HG03135 (cell line): ENCODE measurements around the gene PEX5.
"Not testable (repeated sequence)": the region's sequence is repeated elsewhere in the genome, so short reads cannot be mapped to it uniquely, and the experiment has no call there.

Experiments used
- ATAC-seq: cut with Tn5 transposase; IDR thresholded peaks from one replicate; pipeline ENCODE4 v1.9.1; 2021; ENCODE audit warnings: mild to moderate bottlenecking, moderate library complexity; ENCODE audit not compliant: unreplicated experiment

Gene PEX5

GRCh38 chr12:7210642-7211151 is 21.2 kb downstream of the PEX5 start:
- no peak for ATAC-seq

- no peak for ATAC-seq
Measured at GRCh38 chr12:7212678-7213077, 23.2 kb downstream of the PEX5 start.

GRCh38 chr12:7213745-7214144 is 24.3 kb downstream of the PEX5 start:
- ATAC-seq = not testable (repeated sequence)

GRCh38 chr12:7217475-7218069 is 28.1 kb downstream of the PEX5 start:
- ATAC-seq = no peak

GRCh38 chr12:7219599-7220243 is 30.2 kb downstream of the PEX5 start:
- ATAC-seq = no peak

GRCh38 chr12:7221486-7221885 is 32.0 kb downstream of the PEX5 start:
- no peak for ATAC-seq

- no peak for ATAC-seq
Measured at GRCh38 chr12:7229741-7230140, 40.3 kb downstream of the PEX5 start.

GRCh38 chr12:7241404-7242005 is 52.0 kb downstream of the PEX5 start:
- ATAC-seq = no peak

GRCh38 chr12:7242176-7243101 is 53.0 kb downstream of the PEX5 start:
- ATAC-seq = no peak

GRCh38 chr12:7251328-7251996 is 62.0 kb downstream of the PEX5 start:
- not testable (repeated sequence) for ATAC-seq

- no peak for ATAC-seq
Measured at GRCh38 chr12:7259060-7259459, 69.6 kb downstream of the PEX5 start.
